Fibroblast of the aortic adventitia (primary cell): ENCODE data around the gene EXOC3. TPM values are rescaled to one million over a fixed set of nuclear protein-coding genes. Genes with fewer than 3 reads are reported as not detected.

ENCODE experiments used
- DNase-seq: peaks from one replicate; pipeline ENCODE4 v3.0.0-alpha.2; 2010; ENCODE audit warnings: low read depth
- H3K4me3 ChIP-seq: 2 replicates; pipeline ENCODE4 v1.5.1; 2011; ENCODE audit warnings: low read depth, mild to moderate bottlenecking, control low read depth, low read length, moderate library complexity
- CTCF ChIP-seq: IDR thresholded peaks from 2 replicates; pipeline ENCODE4 v1.5.1; 2011; ENCODE audit warnings: mild to moderate bottlenecking, low read length, control low read depth, inconsistent platforms; ENCODE audit not compliant: insufficient read depth
- total RNA-seq: library from RNA; depleted of rRNA; stranded (reverse); fragments of >200 nt; gene quantifications from 2 replicates; pipeline ENCODE4 v1.2.3, GENCODE V29; 2012; ENCODE audit warnings: low replicate concordance

EXOC3 gene
- total RNA-seq, 1 donor, result 39.8 TPM

- H3K4me3 ChIP-seq, result no peak overlapping the region
- no peak for TF ChIP-seq CTCF
- DNase-seq, result no peak
Measured at GRCh38 chr5:514673-515072, 71.7 kb downstream of the EXOC3 start.

- H3K4me3 ChIP-seq, result no peak overlapping the region
- DNase-seq, result no peak
- no peak for TF ChIP-seq CTCF
Measured at GRCh38 chr5:515273-515836, 72.4 kb downstream of the EXOC3 start.

- no peak for TF ChIP-seq CTCF
- H3K4me3 ChIP-seq, result no peak overlapping the region
- no peak for DNase-seq
Measured at GRCh38 chr5:516338-516925, 73.5 kb downstream of the EXOC3 start.

Other genes with a start within 250 kb of the EXOC3 start
- gene CCDC127, start 225.0 kb upstream of the EXOC3 start, total RNA-seq, result 8.2 and 8.3 TPM in 2 replicates
- 92.6 and 116 TPM in 2 replicates for gene SDHA, start 224.9 kb upstream of the EXOC3 start, total RNA-seq
- 59.1 and 83.7 TPM in 2 replicates for gene PDCD6, start 171.5 kb upstream of the EXOC3 start, total RNA-seq
- gene AHRR, start 121.5 kb upstream of the EXOC3 start, total RNA-seq, result 8.8 and 31.9 TPM in 2 replicates
- 0.25 and 1.8 TPM in 2 replicates for gene SLC9A3, start 81.3 kb downstream of the EXOC3 start, total RNA-seq
- gene CEP72, start 169.2 kb downstream of the EXOC3 start, total RNA-seq, result 1.6 and 3.5 TPM in 2 replicates